ENCODE results near the gene MCRIP1. TPM values are rescaled to one million over a fixed set of nuclear protein-coding genes. Genes with fewer than 3 reads are reported as not detected.

The MCRIP1 gene
- total and polyA plus RNA-seq, 9 of the 15 experiments (the other 6 are each of a cell fraction or from before 2014, with no cell fraction given) = 0.39 to 35.8 (median 9.7) TPM

GRCh38 chr17:81854974-81855774 is 22.1 kb upstream of the MCRIP1 start (continued):
- TF ChIP-seq, protein P1, sequence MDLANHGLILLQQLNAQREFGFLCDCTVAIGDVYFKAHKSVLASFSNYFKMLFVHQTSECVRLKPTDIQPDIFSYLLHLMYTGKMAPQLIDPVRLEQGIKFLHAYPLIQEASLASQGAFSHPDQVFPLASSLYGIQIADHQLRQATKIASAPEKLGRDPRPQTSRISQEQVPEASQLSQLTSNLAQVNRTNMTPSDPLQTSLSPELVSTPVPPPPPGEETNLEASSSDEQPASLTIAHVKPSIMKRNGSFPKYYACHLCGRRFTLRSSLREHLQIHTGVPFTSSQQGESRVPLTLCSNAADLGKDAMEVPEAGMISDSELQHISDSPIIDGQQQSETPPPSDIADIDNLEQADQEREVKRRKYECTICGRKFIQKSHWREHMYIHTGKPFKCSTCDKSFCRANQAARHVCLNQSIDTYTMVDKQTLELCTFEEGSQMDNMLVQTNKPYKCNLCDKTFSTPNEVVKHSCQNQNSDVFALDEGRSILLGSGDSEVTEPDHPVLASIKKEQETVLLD (IDR thresholded peaks at IDR 0.05) = no peak
- TF ChIP-seq LCOR (CRISPR knock-in tag; IDR thresholded peaks at IDR 0.05) = no peak
- TF ChIP-seq PCBP1 (IDR thresholded peaks at IDR 0.05; ENCODE audit: low read depth, low read length, poor library complexity, severe bottlenecking) = no peak

GRCh38 chr17:81852237-81852636 is 19.1 kb upstream of the MCRIP1 start:
- no peak overlapping the region for H2AFZ ChIP-seq (ENCODE audit: low read depth, low read length)
- H3K4me1 ChIP-seq (replicated peaks in 1 of 2; ENCODE audit: control insufficient read depth in 2 of 2, insufficient read depth in 2 of 2, low read length in 2 of 2) = peaks cover 0 to 14% of the 10 kb centered on the region in 2 experiments; a peak in 1 of 5 replicates
- in situ Hi-C loops (cut with MboI) = no loop called here
- H3K9ac ChIP-seq (ENCODE audit: insufficient read depth in 1 of 2, low read depth in 2 of 2, low read length in 2 of 2) = peak overlapping the region in 1 of 2 experiments; percentile 64; a peak in 1 of 4 replicates
- ChIA-PET POLR2A (interaction anchor here (0.7 to 8.3 kb wide), 7 partner anchors 9 to 743 kb away, joined by 3 to 85 read pairs (median 5); partner anchors contain the start of genes MCRIP1, MRPL12 and P4HB), CTCF (ENCODE audit: low intra/inter-chr PET ratio) (no interaction called here)
- H3K36me3 ChIP-seq (ENCODE audit: control insufficient read depth, insufficient read depth, low read length) = peaks cover 90% of the 10 kb centered on the region; the same call in 2 of the 3 replicates
- H3K4me2 ChIP-seq (ENCODE audit: insufficient read depth, low read length) = no peak overlapping the region
- DNase-seq (ENCODE audit: extremely low read depth in 1 of 4, low spot score in 3 of 4) (no peak), FAIRE-seq (no peak), ATAC-seq (no peak)
- H3K27ac ChIP-seq (ENCODE audit: extremely low read depth, low read depth, low read length) = no peak overlapping the region
- H3K27me3 ChIP-seq (ENCODE audit: control insufficient read depth in 2 of 2, insufficient read depth in 2 of 2, low read length in 2 of 2) = no peaks in the 10 kb centered on the region
- H3K9me3 ChIP-seq (replicated peaks; ENCODE audit: control insufficient read depth, insufficient read depth, low read depth, low read length) = no peaks in the 10 kb centered on the region
- intact Hi-C loops (cut with micrococcal nuclease) = no loop called here
- WGBS (ENCODE audit: insufficient coverage, low coverage, missing lambda C conversion rate) = 98% methylated on average over 11 of the region's 12 CpGs
- H4K20me1 ChIP-seq (replicated peaks; ENCODE audit: control insufficient read depth, insufficient read depth, low read length) = no peaks in the 10 kb centered on the region; the same call in 1 of the 2 replicates
- TF ChIP-seq DDX20 (tag; IDR thresholded peaks at IDR 0.05; ENCODE audit: low read depth) = no peak
- no peak for TF ChIP-seq SRF (CRISPR knock-in tag; IDR thresholded peaks at IDR 0.05)
- peak; percentile 62; the same call in 1 of the 2 replicates for TF ChIP-seq POLR2G (IDR thresholded peaks at IDR 0.05; ENCODE audit: low read depth, low read length)
- TF ChIP-seq CEBPG (CRISPR knock-in tag; IDR thresholded peaks at IDR 0.05) = no peak
- no peak for TF ChIP-seq CEBPG (tag; conservative IDR thresholded peaks at IDR 0.05 in 1 of 2, IDR thresholded peaks at IDR 0.05 in 1 of 2)
- peak; percentile 63; the same call in 1 of the 2 replicates for TF ChIP-seq RBFOX2 (IDR thresholded peaks at IDR 0.05; ENCODE audit: low read depth, low read length)
- no peak for TF ChIP-seq TSC22D4 (tag; IDR thresholded peaks at IDR 0.05)
- TF ChIP-seq RBM22 (IDR thresholded peaks at IDR 0.05; ENCODE audit: low read depth, low read length, poor library complexity, severe bottlenecking) = peak; percentile 35
- no peak for TF ChIP-seq TRIM28 (IDR thresholded peaks at IDR 0.05)
- H3K4me3 ChIP-seq = no peak overlapping the region
- BruUV-seq (replicated peaks) = no TSS peak
- peaks cover 47% of the 10 kb centered on the region for H3K79me2 ChIP-seq (ENCODE audit: control insufficient read depth, insufficient read depth, low read length)
- H3K9me1 ChIP-seq (ENCODE audit: control insufficient read depth, insufficient read depth, low read length) = no peaks in the 10 kb centered on the region

All from K562 (cell line).